Astrocyte (in vitro differentiated cells and primary cell): Measurements from ENCODE around the gene KCTD13. TPM values are rescaled to one million over a fixed set of nuclear protein-coding genes. Genes with fewer than 3 reads are reported as not detected.

Experiments used
- DNase-seq: peaks from one replicate; pipeline ENCODE4 v3.0.0-alpha.2; 2010; ENCODE audit warnings: low read depth
- FAIRE-seq: peaks from 2 replicates; lab custom pipeline; 2011; peaks lifted over from hg19 to GRCh38; lab: Jason Lieb, UNC
- H2AFZ ChIP-seq: 2 replicates; pipeline ENCODE4 v1.6.0; 2012; ENCODE audit warnings: low read depth, low read length, inconsistent platforms
- H3K27ac ChIP-seq: 2 replicates; pipeline ENCODE4 v1.5.1; 2011; ENCODE audit warnings: low read depth, low read length, inconsistent platforms
- H3K27me3 ChIP-seq: 2 replicates; pipeline ENCODE4 v1.6.0; 2011; ENCODE audit warnings: low read length, inconsistent platforms; ENCODE audit not compliant: insufficient read depth
- H3K36me3 ChIP-seq: 2 replicates; pipeline ENCODE4 v1.5.1; 2011; ENCODE audit warnings: low read length, inconsistent platforms; ENCODE audit not compliant: insufficient read depth
- H3K4me1 ChIP-seq: 2 replicates; pipeline ENCODE4 v1.5.1; 2011; ENCODE audit warnings: low read length, inconsistent platforms; ENCODE audit not compliant: insufficient read depth
- H3K4me2 ChIP-seq: 2 replicates; pipeline ENCODE4 v1.6.0; 2012; ENCODE audit warnings: low read length, inconsistent platforms
- H3K4me3 ChIP-seq: 2 replicates; pipeline ENCODE4 v1.5.1; 2011; ENCODE audit warnings: low read depth, mild to moderate bottlenecking, low read length, inconsistent platforms; ENCODE audit not compliant: insufficient read depth
- H3K79me2 ChIP-seq: 2 replicates; pipeline ENCODE4 v1.6.0; 2012; ENCODE audit warnings: mild to moderate bottlenecking, low read length, inconsistent platforms; ENCODE audit not compliant: insufficient read depth
- H3K9ac ChIP-seq: 2 replicates; pipeline ENCODE4 v1.6.0; 2012; ENCODE audit warnings: mild to moderate bottlenecking, low read length, inconsistent platforms
- H3K9me3 ChIP-seq: 2 replicates; pipeline ENCODE4 v1.5.1; 2012; ENCODE audit warnings: low read depth, mild to moderate bottlenecking, low read length, inconsistent platforms; ENCODE audit not compliant: insufficient read depth
- H4K20me1 ChIP-seq: 2 replicates; pipeline ENCODE4 v1.6.0; 2012; ENCODE audit warnings: low read length, inconsistent platforms; ENCODE audit not compliant: insufficient read depth
- H3K27ac Mint-ChIP-seq: one replicate; pipeline ENCODE4 v1.8.0; 2021; ENCODE audit warnings: mild to moderate bottlenecking, mixed read lengths; ENCODE audit not compliant: unreplicated experiment
- H3K27me3 Mint-ChIP-seq: one replicate; pipeline ENCODE4 v1.8.0; 2021; ENCODE audit warnings: low read depth, mixed read lengths; ENCODE audit not compliant: unreplicated experiment
- H3K36me3 Mint-ChIP-seq: one replicate; pipeline ENCODE4 v1.8.0; 2021; ENCODE audit warnings: low read depth, mixed read lengths; ENCODE audit not compliant: unreplicated experiment
- H3K4me1 Mint-ChIP-seq: one replicate; pipeline ENCODE4 v1.8.0; 2021; ENCODE audit warnings: low read depth, mixed read lengths; ENCODE audit not compliant: unreplicated experiment
- H3K4me3 Mint-ChIP-seq: one replicate; pipeline ENCODE4 v1.8.0; 2021; ENCODE audit warnings: mild to moderate bottlenecking, moderate library complexity, mixed read lengths; ENCODE audit not compliant: unreplicated experiment
- H3K9me3 Mint-ChIP-seq: one replicate; pipeline ENCODE4 v1.8.0; 2021; ENCODE audit warnings: mild to moderate bottlenecking, mixed read lengths; ENCODE audit not compliant: unreplicated experiment
- EZH2 ChIP-seq: IDR thresholded peaks from 2 replicates; pipeline ENCODE4 v1.6.1; 2012; ENCODE audit warnings: mild to moderate bottlenecking, low read length, inconsistent platforms; ENCODE audit not compliant: insufficient read depth
- total RNA-seq: library from RNA; stranded (reverse); gene quantifications from 2 replicates; pipeline ENCODE4 v1.2.1, GENCODE V29; 2021
- TF ChIP-seq, protein P1 (sequence below): IDR thresholded peaks from 2 replicates; pipeline ENCODE4 v1.5.1; 2011; ENCODE audit warnings: low read depth, mild to moderate bottlenecking, inconsistent platforms, low read length, moderate library complexity; ENCODE audit not compliant: insufficient read depth

The KCTD13 gene
- total RNA-seq, 1 donor from 2014 or later = 27.1 TPM

DNA sequence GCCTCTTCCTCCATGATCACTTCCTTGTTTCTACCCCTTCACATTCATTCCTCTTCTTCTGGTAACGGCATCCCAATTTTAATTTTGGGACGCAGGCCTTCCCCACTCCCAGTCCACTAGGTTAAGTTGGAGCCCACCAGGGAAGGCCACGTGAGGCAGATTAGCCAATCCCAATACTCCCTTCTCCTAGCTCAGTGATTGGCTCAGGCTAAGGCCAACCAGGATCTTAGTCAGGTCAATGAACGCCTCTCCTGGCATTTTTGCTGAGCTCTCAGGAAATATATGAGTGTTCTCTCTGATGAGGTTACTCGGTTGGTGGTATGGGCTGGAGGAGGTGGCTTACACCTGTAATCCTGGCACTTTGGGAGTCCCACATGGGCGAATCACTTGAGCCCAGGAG, 42.0 kb downstream of the KCTD13 start:
- no peaks in the 10 kb centered on the region for H3K4me1 Mint-ChIP-seq

DNA sequence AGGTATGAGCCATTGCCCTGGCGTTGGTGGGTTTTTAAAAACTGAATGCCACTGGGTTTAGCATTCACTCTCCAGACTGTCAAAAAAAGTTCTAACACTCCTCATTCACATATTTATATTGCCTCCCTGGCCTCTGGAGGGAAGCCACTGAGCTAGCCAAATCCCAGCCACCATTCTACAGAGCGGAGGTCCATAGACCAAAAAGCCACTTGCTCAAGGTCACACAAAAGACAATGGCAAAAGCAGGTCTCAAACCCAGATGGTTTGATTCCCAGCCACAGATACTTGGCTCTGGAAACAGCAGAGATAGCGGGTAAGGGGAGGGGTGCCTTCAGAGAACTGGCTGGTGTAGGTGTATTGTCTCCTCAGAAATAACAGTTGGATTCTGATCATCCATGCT, 45.0 kb downstream of the KCTD13 start:
- no peak for TF ChIP-seq EZH2
- TF ChIP-seq, protein P1, sequence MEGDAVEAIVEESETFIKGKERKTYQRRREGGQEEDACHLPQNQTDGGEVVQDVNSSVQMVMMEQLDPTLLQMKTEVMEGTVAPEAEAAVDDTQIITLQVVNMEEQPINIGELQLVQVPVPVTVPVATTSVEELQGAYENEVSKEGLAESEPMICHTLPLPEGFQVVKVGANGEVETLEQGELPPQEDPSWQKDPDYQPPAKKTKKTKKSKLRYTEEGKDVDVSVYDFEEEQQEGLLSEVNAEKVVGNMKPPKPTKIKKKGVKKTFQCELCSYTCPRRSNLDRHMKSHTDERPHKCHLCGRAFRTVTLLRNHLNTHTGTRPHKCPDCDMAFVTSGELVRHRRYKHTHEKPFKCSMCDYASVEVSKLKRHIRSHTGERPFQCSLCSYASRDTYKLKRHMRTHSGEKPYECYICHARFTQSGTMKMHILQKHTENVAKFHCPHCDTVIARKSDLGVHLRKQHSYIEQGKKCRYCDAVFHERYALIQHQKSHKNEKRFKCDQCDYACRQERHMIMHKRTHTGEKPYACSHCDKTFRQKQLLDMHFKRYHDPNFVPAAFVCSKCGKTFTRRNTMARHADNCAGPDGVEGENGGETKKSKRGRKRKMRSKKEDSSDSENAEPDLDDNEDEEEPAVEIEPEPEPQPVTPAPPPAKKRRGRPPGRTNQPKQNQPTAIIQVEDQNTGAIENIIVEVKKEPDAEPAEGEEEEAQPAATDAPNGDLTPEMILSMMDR = no peak
- Mint-ChIP-seq H3K36me3 (peaks cover 15% of the 10 kb centered on the region), H3K27me3 (peaks cover 14% of the 10 kb centered on the region), H3K4me1 (no peaks in the 10 kb centered on the region), H3K4me3 (no peak overlapping the region), H3K9me3 (peaks cover 2% of the 10 kb centered on the region), H3K27ac (no peak overlapping the region)
- no peak for FAIRE-seq
- H4K20me1 ChIP-seq = no peaks in the 10 kb centered on the region
- no peak overlapping the region for H2AFZ ChIP-seq
- no peak overlapping the region for H3K4me2 ChIP-seq
- H3K9ac ChIP-seq = no peak overlapping the region
- H3K4me1 ChIP-seq = no peaks in the 10 kb centered on the region
- no peak overlapping the region for H3K27ac ChIP-seq
- H3K4me3 ChIP-seq = no peak overlapping the region
- no peak for DNase-seq
- H3K36me3 ChIP-seq = no peaks in the 10 kb centered on the region
- no peaks in the 10 kb centered on the region for H3K9me3 ChIP-seq
- H3K27me3 ChIP-seq = peaks cover 13% of the 10 kb centered on the region
- no peaks in the 10 kb centered on the region for H3K79me2 ChIP-seq

More for the DNA sequence above, 42.0 kb downstream of the KCTD13 start:
- no peak for TF ChIP-seq EZH2
- TF ChIP-seq, protein P1 = no peak
- H3K4me3 ChIP-seq = no peak overlapping the region
- no peaks in the 10 kb centered on the region for H3K36me3 ChIP-seq
- Mint-ChIP-seq H3K27me3 (no peaks in the 10 kb centered on the region), H3K9me3 (no peaks in the 10 kb centered on the region), H3K36me3 (peaks cover 12% of the 10 kb centered on the region), H3K27ac (no peak overlapping the region), H3K4me3 (no peak overlapping the region)
- H3K27me3 ChIP-seq = no peaks in the 10 kb centered on the region
- H3K9me3 ChIP-seq = no peaks in the 10 kb centered on the region
- DNase-seq = no peak
- no peak overlapping the region for H3K9ac ChIP-seq
- no peaks in the 10 kb centered on the region for H3K79me2 ChIP-seq
- no peak overlapping the region for H3K27ac ChIP-seq
- no peaks in the 10 kb centered on the region for H3K4me1 ChIP-seq
- no peak for FAIRE-seq
- no peaks in the 10 kb centered on the region for H4K20me1 ChIP-seq
- H3K4me2 ChIP-seq = no peak overlapping the region
- no peak overlapping the region for H2AFZ ChIP-seq

- Histone ChIP-seq H3K9me3 (no peaks in the 10 kb centered on the region), H3K27me3 (peaks cover 15% of the 10 kb centered on the region), H3K4me3 (no peak overlapping the region), H3K36me3 (no peaks in the 10 kb centered on the region), H3K79me2 (no peaks in the 10 kb centered on the region), H4K20me1 (no peaks in the 10 kb centered on the region), H3K4me1 (no peaks in the 10 kb centered on the region), H2AFZ (no peak overlapping the region), H3K27ac (no peak overlapping the region), H3K4me2 (no peak overlapping the region), H3K9ac (no peak overlapping the region)
- Mint-ChIP-seq H3K27ac (no peak overlapping the region), H3K4me1 (no peaks in the 10 kb centered on the region), H3K27me3 (peaks cover 20% of the 10 kb centered on the region), H3K36me3 (peaks cover 7% of the 10 kb centered on the region), H3K9me3 (peaks cover 2% of the 10 kb centered on the region), H3K4me3 (no peak overlapping the region)
- DNase-seq = no peak
- FAIRE-seq = no peak
- TF ChIP-seq, protein P1 = no peak
- TF ChIP-seq EZH2 = no peak
Observed at GRCh38 chr16:29878172-29878571, 47.9 kb downstream of the KCTD13 start.
